Smooth muscle cell (in vitro differentiated cells): ENCODE data around the gene TMPRSS6. TPM values are rescaled to one million over a fixed set of nuclear protein-coding genes. Genes with fewer than 3 reads are reported as not detected.

Source experiments
- DNase-seq: peaks from one replicate; lab custom pipeline; 2025; ENCODE audit not compliant: unreplicated experiment; lab: John Stamatoyannopoulos, UW
- H2AFZ ChIP-seq: fragments of 200-600 bp; sonication (generic); 2 replicates; pipeline ENCODE4 v1.6.0; 2016; ENCODE audit warnings: antibody characterized with exemption, low read depth, mild to moderate bottlenecking
- H3F3A ChIP-seq: fragments of 200-600 bp; sonication (generic); 2 replicates; pipeline ENCODE4 v1.6.0; 2017; ENCODE audit warnings: antibody characterized with exemption, low read depth
- H3K27ac ChIP-seq: fragments of 200-600 bp; sonication (generic); 2 replicates; pipeline ENCODE4 v1.5.1; 2016; ENCODE audit warnings: low read depth, mild to moderate bottlenecking
- H3K27me3 ChIP-seq: fragments of 200-600 bp; sonication (generic); 2 replicates; pipeline ENCODE4 v1.6.1; 2016; ENCODE audit warnings: low read depth, mild to moderate bottlenecking
- H3K36me3 ChIP-seq: fragments of 200-600 bp; sonication (generic); 2 replicates; pipeline ENCODE4 v1.5.1; 2016; ENCODE audit warnings: low read depth
- H3K4me1 ChIP-seq: fragments of 200-600 bp; sonication (generic); 2 replicates; pipeline ENCODE4 v1.5.1; 2016; ENCODE audit warnings: low read depth
- H3K4me2 ChIP-seq: fragments of 200-600 bp; sonication (generic); 2 replicates; pipeline ENCODE4 v1.6.0; 2016; ENCODE audit warnings: mild to moderate bottlenecking
- H3K4me3 ChIP-seq: fragments of 200-600 bp; sonication (generic); 2 replicates; pipeline ENCODE4 v1.5.1; 2016; ENCODE audit warnings: mild to moderate bottlenecking
- H3K79me2 ChIP-seq: fragments of 200-600 bp; sonication (generic); 2 replicates; pipeline ENCODE4 v1.6.0; 2016; ENCODE audit warnings: low read depth, mild to moderate bottlenecking
- H3K9ac ChIP-seq: fragments of 200-600 bp; sonication (generic); 2 replicates; pipeline ENCODE4 v1.6.0; 2016; ENCODE audit warnings: low read depth
- H3K9me3 ChIP-seq: fragments of 200-600 bp; sonication (generic); replicated peaks from 2 replicates; pipeline ENCODE4 v1.5.1; 2016; ENCODE audit warnings: low read depth
- H4K20me1 ChIP-seq: fragments of 200-600 bp; sonication (generic); 2 replicates; pipeline ENCODE4 v1.6.0; 2016; ENCODE audit warnings: low read depth
- WGBS: methylation state at CpG from one replicate; pipeline ENCODE4 v1.1.7; 2016; ENCODE audit warnings: low lambda C conversion rate; 5-methylcytosine and 5-hydroxymethylcytosine counted together
- polyA plus RNA-seq: library from polyadenylated mRNA; unstranded; fragments of >200 nt; fragmentation: Nextera tagmentation; extraction: Ambion mirVana; gene quantifications from 2 replicates; pipeline ENCODE4 v1.2.1, GENCODE V29; 2016
- total RNA-seq: library from RNA; depleted of rRNA; stranded (reverse); fragments of >200 nt; gene quantifications from 2 replicates; pipeline ENCODE4 v1.2.3, GENCODE V29; 2014
- TF ChIP-seq, protein P1 (sequence below): fragments of 200-600 bp; sonication (generic); IDR thresholded peaks from 2 replicates; pipeline ENCODE4 v1.5.1; 2017; ENCODE audit warnings: borderline replicate concordance, mild to moderate bottlenecking, antibody characterized with exemption; ENCODE audit not compliant: insufficient read depth, poor library complexity, severe bottlenecking

The TMPRSS6 gene
- total and polyA plus RNA-seq, 2 experiments from 2014 or later: not detected

DNA sequence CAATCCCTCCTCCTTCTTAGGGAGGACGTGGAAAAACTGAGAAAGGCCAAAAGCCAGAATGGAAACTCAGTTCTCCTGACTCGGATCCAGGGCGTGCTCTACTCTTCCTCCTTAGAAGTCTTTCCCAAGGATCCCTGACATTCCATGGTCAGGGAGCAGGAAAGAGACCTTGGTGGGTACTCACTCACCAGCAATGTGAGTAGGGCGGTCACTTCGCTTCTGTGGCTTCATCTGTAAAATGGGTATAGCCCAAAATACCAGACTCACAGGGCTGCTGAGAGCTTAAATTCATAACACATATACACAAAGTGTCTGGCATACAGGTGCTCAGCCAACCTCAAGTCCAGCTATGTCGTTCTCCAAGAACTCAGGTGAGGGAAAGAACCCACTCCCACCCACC lies 58.6 kb downstream of the TMPRSS6 start:
- H3K4me2 ChIP-seq: peak overlapping the region; percentile 94
- no peaks in the 10 kb centered on the region for H3K79me2 ChIP-seq
- no peaks in the 10 kb centered on the region for H3K27me3 ChIP-seq
- H2AFZ ChIP-seq: no peak overlapping the region
- H3K4me1 ChIP-seq: peaks cover 6% of the 10 kb centered on the region
- no peak overlapping the region for H3K27ac ChIP-seq
- H3K9me3 ChIP-seq: no peaks in the 10 kb centered on the region
- no peaks in the 10 kb centered on the region for H3K36me3 ChIP-seq
- no peak overlapping the region for H3K9ac ChIP-seq
- no peaks in the 10 kb centered on the region for H4K20me1 ChIP-seq
- H3F3A ChIP-seq: no peaks in the 10 kb centered on the region
- DNase-seq: no peak
- TF ChIP-seq, protein P1, sequence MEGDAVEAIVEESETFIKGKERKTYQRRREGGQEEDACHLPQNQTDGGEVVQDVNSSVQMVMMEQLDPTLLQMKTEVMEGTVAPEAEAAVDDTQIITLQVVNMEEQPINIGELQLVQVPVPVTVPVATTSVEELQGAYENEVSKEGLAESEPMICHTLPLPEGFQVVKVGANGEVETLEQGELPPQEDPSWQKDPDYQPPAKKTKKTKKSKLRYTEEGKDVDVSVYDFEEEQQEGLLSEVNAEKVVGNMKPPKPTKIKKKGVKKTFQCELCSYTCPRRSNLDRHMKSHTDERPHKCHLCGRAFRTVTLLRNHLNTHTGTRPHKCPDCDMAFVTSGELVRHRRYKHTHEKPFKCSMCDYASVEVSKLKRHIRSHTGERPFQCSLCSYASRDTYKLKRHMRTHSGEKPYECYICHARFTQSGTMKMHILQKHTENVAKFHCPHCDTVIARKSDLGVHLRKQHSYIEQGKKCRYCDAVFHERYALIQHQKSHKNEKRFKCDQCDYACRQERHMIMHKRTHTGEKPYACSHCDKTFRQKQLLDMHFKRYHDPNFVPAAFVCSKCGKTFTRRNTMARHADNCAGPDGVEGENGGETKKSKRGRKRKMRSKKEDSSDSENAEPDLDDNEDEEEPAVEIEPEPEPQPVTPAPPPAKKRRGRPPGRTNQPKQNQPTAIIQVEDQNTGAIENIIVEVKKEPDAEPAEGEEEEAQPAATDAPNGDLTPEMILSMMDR: no peak
- 90% methylated on average over 6 of the region's 6 CpGs for WGBS
- no peak overlapping the region for H3K4me3 ChIP-seq

DNA sequence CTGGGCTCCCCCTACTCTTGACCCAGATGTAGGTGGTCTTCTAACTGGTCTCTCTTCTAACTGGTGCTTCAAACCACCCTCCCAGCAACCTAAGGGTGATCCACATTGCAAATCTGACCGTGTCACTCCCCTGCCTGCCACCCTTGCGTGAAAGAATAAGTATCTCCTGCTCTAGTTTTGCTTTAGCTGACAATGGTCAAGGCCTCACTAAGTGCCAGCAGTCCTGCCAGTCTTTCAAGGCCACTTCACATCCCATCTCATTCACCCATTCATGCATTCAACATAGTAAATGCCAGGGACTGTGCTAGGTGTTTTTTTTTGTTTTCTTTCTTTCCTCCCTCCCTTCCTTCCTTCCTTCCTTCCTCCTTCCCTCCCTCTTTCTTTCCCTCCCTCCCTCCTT lies 60.3 kb downstream of the TMPRSS6 start:
- WGBS: 89% methylated on average over 2 of the region's 2 CpGs
- no peak overlapping the region for H3K9ac ChIP-seq
- no peak overlapping the region for H2AFZ ChIP-seq
- TF ChIP-seq, protein P1: no peak
- no peaks in the 10 kb centered on the region for H3K27me3 ChIP-seq
- no peaks in the 10 kb centered on the region for H3K36me3 ChIP-seq
- H3K27ac ChIP-seq: no peak overlapping the region
- H3F3A ChIP-seq: no peaks in the 10 kb centered on the region
- H3K79me2 ChIP-seq: no peaks in the 10 kb centered on the region
- no peak overlapping the region for H3K4me2 ChIP-seq
- no peak overlapping the region for H3K4me3 ChIP-seq
- no peaks in the 10 kb centered on the region for H4K20me1 ChIP-seq
- H3K4me1 ChIP-seq: peaks cover 6% of the 10 kb centered on the region
- DNase-seq: no peak
- H3K9me3 ChIP-seq: no peaks in the 10 kb centered on the region

DNA sequence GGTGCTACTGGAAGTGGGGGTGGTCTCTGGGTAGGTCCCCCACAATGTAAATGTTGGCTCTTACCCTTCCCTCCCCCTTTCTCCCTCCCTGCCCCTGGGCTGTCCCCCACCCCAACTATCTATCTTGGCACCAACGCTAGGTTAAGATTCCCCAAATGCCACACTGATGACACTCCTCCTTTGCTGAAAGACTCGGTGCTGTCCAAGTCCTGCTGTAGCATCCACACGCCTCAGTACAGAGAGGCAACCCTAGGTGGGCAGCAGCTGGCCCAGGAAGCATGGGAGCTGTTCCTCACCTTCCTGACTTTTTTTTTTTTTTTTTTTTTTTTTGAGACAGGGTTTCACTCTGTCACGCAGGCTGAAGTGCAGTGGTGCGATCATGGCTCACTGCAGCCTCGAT lies 61.4 kb downstream of the TMPRSS6 start:
- no peaks in the 10 kb centered on the region for H4K20me1 ChIP-seq
- no peaks in the 10 kb centered on the region for H3K79me2 ChIP-seq
- TF ChIP-seq, protein P1: no peak
- no peak for DNase-seq
- no peak overlapping the region for H2AFZ ChIP-seq
- H3K27ac ChIP-seq: no peak overlapping the region
- H3K4me2 ChIP-seq: no peak overlapping the region
- H3F3A ChIP-seq: no peaks in the 10 kb centered on the region
- H3K36me3 ChIP-seq: no peaks in the 10 kb centered on the region
- no peak overlapping the region for H3K9ac ChIP-seq
- no peak overlapping the region for H3K4me3 ChIP-seq
- no peaks in the 10 kb centered on the region for H3K9me3 ChIP-seq
- H3K4me1 ChIP-seq: peaks cover 6% of the 10 kb centered on the region
- H3K27me3 ChIP-seq: no peaks in the 10 kb centered on the region
- WGBS: 72% methylated on average over 6 of the region's 6 CpGs

DNA sequence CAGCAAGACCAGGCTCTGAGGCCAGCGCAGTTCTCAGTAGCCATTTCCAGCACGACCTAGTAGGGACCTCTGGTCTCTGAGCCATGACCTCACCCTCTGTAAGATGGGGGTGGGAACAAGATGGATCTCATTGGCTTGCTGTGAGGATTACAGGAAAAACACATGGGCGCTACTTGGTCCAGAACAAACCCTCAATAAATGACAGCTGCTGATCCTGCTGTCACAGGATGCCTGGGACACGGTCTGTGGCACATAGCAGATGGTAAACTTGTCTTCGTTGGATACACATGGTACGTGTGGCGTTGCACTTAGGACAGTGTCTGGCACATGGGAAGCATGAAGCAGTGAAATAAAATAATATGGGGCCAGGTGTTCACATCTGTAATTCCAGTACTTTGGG lies 62.5 kb downstream of the TMPRSS6 start:
- H2AFZ ChIP-seq: no peak overlapping the region
- H3K36me3 ChIP-seq: no peaks in the 10 kb centered on the region
- no peaks in the 10 kb centered on the region for H3K9me3 ChIP-seq
- no peaks in the 10 kb centered on the region for H3K79me2 ChIP-seq
- H3K4me1 ChIP-seq: peaks cover under 1% of the 10 kb centered on the region
- no peak overlapping the region for H3K27ac ChIP-seq
- H3F3A ChIP-seq: no peaks in the 10 kb centered on the region
- no peak overlapping the region for H3K4me3 ChIP-seq
- no peak for DNase-seq
- H4K20me1 ChIP-seq: no peaks in the 10 kb centered on the region
- TF ChIP-seq, protein P1: no peak
- H3K27me3 ChIP-seq: no peaks in the 10 kb centered on the region
- H3K4me2 ChIP-seq: no peak overlapping the region
- no peak overlapping the region for H3K9ac ChIP-seq
- WGBS: 84% methylated on average over 7 of the region's 7 CpGs
